Neural progenitor cell (in vitro differentiated cells): ENCODE data around the gene ZGPAT.

Source experiments
- CTCF ChIP-seq: fragments of 200-600 bp; sonication (generic); IDR thresholded peaks from 2 replicates; pipeline ENCODE4 v1.5.1; 2017; ENCODE audit warnings: antibody characterized with exemption, mild to moderate bottlenecking
- EZH2 ChIP-seq: fragments of 200-600 bp; sonication (generic); IDR thresholded peaks from 2 replicates; pipeline ENCODE4 v1.6.1; 2017; ENCODE audit warnings: antibody characterized with exemption, mild to moderate bottlenecking, moderate library complexity
- EZH2phosphoT487 ChIP-seq: fragments of 200-600 bp; sonication (generic); IDR thresholded peaks from 2 replicates; pipeline ENCODE4 v1.6.1; 2017; ENCODE audit warnings: antibody characterized with exemption

- TF ChIP-seq EZH2 (no peak), EZH2phosphoT487 (no peak), CTCF (no peak)
These were observed 7.4 kb upstream of the ZGPAT start for GRCh38 chr20:63700199-63701050.
